Measurements from ENCODE around the gene INTS13.
"Not testable (repeated sequence)": the region's sequence is repeated elsewhere in the genome, so short reads cannot be mapped to it uniquely, and the experiment has no call there.

Gene INTS13

GRCh38 chr12:26937863-26938700 is at the start of gene INTS13, which contains the start of gene FGFR1OP2:
TSS of gene INTS13 (minus strand) at chr12:26937981. CDS start at chr12:26936803, 1,178 bp downstream.
TSS of gene FGFR1OP2 (plus strand) at chr12:26938470. CDS start at chr12:26954159, 15,689 bp downstream.
- in situ Hi-C loops (cut with MboI; ENCODE audit: low sequenced_read_pairs) = no loop called here

GRCh38 chr12:26982866-26983265 is 45.1 kb upstream of the INTS13 start:
- in situ Hi-C loops (cut with MboI; ENCODE audit: low sequenced_read_pairs) = no loop called here
- no peaks in the 10 kb centered on the region for H3K27me3 ChIP-seq (ENCODE audit: low read depth)
- H3K36me3 ChIP-seq (replicated peaks) = peaks cover 19% of the 10 kb centered on the region
- no peak for DNase-seq (ENCODE audit: low spot score in 2 of 2)
- H3K4me3 ChIP-seq = no peak overlapping the region
- no peaks in the 10 kb centered on the region; the same call in 1 of the 2 replicates for H3K9me3 ChIP-seq
- no peaks in the 10 kb centered on the region for H3K4me1 ChIP-seq

More at GRCh38 chr12:26937863-26938700, at the start of gene INTS13, which contains the start of gene FGFR1OP2:
- Histone ChIP-seq H3K4me1 (peaks cover 10% of the 10 kb centered on the region), H3K4me3 (peak within 1 kb of the TSS; percentile 93), H3K36me3 (replicated peaks) (peaks cover 3% of the 10 kb centered on the region; the same call in 1 of the 2 replicates), H3K9me3 (no peaks in the 10 kb centered on the region), H3K27me3 (ENCODE audit: low read depth) (no peaks in the 10 kb centered on the region)
- peak; percentile 96 to 100 for DNase-seq (ENCODE audit: low spot score in 2 of 2)

- DNase-seq (ENCODE audit: low spot score in 2 of 2) = no peak
- in situ Hi-C loops (cut with MboI; ENCODE audit: low sequenced_read_pairs) = no loop called here
Observed at GRCh38 chr12:26979733-26980132, 42.0 kb upstream of the INTS13 start.

DNA sequence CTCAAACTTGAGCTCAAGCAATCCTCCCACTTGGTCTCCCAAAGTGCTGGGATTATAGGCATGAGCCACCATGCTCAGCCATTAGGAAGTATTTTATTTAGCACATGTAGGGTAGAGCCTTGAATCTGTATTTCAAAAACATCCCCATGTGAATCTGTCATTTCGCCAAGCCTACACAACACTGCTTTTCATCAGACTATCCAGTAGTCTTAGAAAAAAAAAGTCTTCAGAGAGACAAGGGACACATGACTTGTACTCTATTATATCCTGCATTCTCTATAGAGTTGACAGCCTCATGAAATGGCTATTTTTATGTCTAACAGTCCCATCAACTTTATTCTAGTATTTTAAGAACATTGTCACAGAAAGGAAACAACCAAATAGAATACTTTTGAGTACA is 41.0 kb upstream of the INTS13 start:
- Histone ChIP-seq H3K36me3 (replicated peaks) (peaks cover 23% of the 10 kb centered on the region), H3K4me3 (no peak overlapping the region)
- in situ Hi-C loops (cut with MboI; ENCODE audit: low sequenced_read_pairs) = no loop called here

More at GRCh38 chr12:26979733-26980132, 42.0 kb upstream of the INTS13 start:
- Histone ChIP-seq H3K27me3 (ENCODE audit: low read depth) (no peaks in the 10 kb centered on the region), H3K4me3 (no peak overlapping the region), H3K36me3 (replicated peaks) (peaks cover 26% of the 10 kb centered on the region), H3K9me3 (no peaks in the 10 kb centered on the region; the same call in 1 of the 2 replicates), H3K4me1 (no peaks in the 10 kb centered on the region)

GRCh38 chr12:26976687-26977086 is 38.9 kb upstream of the INTS13 start:
- no peak for DNase-seq (ENCODE audit: low spot score in 2 of 2)
- peaks cover 25% of the 10 kb centered on the region for H3K36me3 ChIP-seq (replicated peaks)
- H3K4me3 ChIP-seq = no peak overlapping the region
- H3K27me3 ChIP-seq (ENCODE audit: low read depth) = no peaks in the 10 kb centered on the region
- in situ Hi-C loops (cut with MboI; ENCODE audit: low sequenced_read_pairs) = no loop called here
- no peaks in the 10 kb centered on the region; the same call in 1 of the 2 replicates for H3K9me3 ChIP-seq
- no peaks in the 10 kb centered on the region for H3K4me1 ChIP-seq

More for the DNA sequence above, 41.0 kb upstream of the INTS13 start:
- DNase-seq (ENCODE audit: low spot score in 2 of 2) = no peak
- no peaks in the 10 kb centered on the region for H3K27me3 ChIP-seq (ENCODE audit: low read depth)
- no peaks in the 10 kb centered on the region; the same call in 1 of the 2 replicates for H3K9me3 ChIP-seq
- H3K4me1 ChIP-seq = no peaks in the 10 kb centered on the region

GRCh38 chr12:26971963-26972362 is 34.2 kb upstream of the INTS13 start:
- H3K4me1 ChIP-seq = no peaks in the 10 kb centered on the region
- DNase-seq (ENCODE audit: low spot score in 2 of 2) = no peak
- H3K27me3 ChIP-seq (ENCODE audit: low read depth) = no peaks in the 10 kb centered on the region
- H3K4me3 ChIP-seq = no peak overlapping the region
- H3K36me3 ChIP-seq (replicated peaks) = peaks cover 24% of the 10 kb centered on the region; the same call in 1 of the 2 replicates
- in situ Hi-C loops (cut with MboI; ENCODE audit: low sequenced_read_pairs) = no loop called here
- H3K9me3 ChIP-seq = no peaks in the 10 kb centered on the region

- no peaks in the 10 kb centered on the region for H3K4me1 ChIP-seq
- no peaks in the 10 kb centered on the region for H3K9me3 ChIP-seq
- DNase-seq (ENCODE audit: low spot score in 2 of 2) = peak in 1 of 2 experiments; percentile 10
- peaks cover 15% of the 10 kb centered on the region; the same call in 1 of the 2 replicates for H3K36me3 ChIP-seq (replicated peaks)
- no peaks in the 10 kb centered on the region for H3K27me3 ChIP-seq (ENCODE audit: low read depth)
- in situ Hi-C loops (cut with MboI; ENCODE audit: low sequenced_read_pairs) = no loop called here
- H3K4me3 ChIP-seq = no peak overlapping the region
Observed at GRCh38 chr12:26970136-26970535, 32.4 kb upstream of the INTS13 start.

- in situ Hi-C loops (cut with MboI; ENCODE audit: low sequenced_read_pairs) = no loop called here
- Histone ChIP-seq H3K4me3 (no peak overlapping the region), H3K36me3 (replicated peaks) (peaks cover 8% of the 10 kb centered on the region; the same call in 1 of the 2 replicates), H3K4me1 (no peaks in the 10 kb centered on the region), H3K27me3 (ENCODE audit: low read depth) (no peaks in the 10 kb centered on the region), H3K9me3 (no peaks in the 10 kb centered on the region)
- DNase-seq (ENCODE audit: low spot score in 2 of 2) = no peak
Observed at GRCh38 chr12:26966842-26967241, 29.1 kb upstream of the INTS13 start.

GRCh38 chr12:26963413-26963812 is 25.6 kb upstream of the INTS13 start:
- no peaks in the 10 kb centered on the region for H3K27me3 ChIP-seq (ENCODE audit: low read depth)
- no peak for DNase-seq (ENCODE audit: low spot score in 2 of 2)
- H3K9me3 ChIP-seq = no peaks in the 10 kb centered on the region
- in situ Hi-C loops (cut with MboI; ENCODE audit: low sequenced_read_pairs) = no loop called here
- H3K4me1 ChIP-seq = no peaks in the 10 kb centered on the region
- 0 out of 2 replicates have a peak, but pooled peaks cover 2% of the 10 kb centered on the region for H3K36me3 ChIP-seq (replicated peaks)
- H3K4me3 ChIP-seq = no peak overlapping the region

DNA sequence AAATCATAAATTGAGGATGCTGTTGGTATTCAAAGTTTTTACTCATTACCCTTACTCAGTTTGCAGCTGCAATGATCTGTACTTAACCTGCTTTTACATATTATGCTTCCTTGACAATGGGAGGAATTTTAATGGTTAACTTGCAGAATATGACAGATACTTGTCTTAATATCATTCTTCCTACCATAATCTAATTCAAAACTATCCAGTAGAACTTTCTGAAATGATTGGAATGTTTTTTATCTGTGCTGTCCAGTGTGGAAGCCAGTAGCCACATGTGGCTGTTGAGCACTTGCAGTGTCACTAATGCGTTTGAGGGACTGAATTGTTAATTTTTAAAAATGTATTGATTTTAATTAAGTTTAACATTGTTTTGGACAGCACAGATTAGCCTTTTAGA is 24.0 kb upstream of the INTS13 start:
- peaks cover 8% of the 10 kb centered on the region; the same call in 1 of the 2 replicates for H3K36me3 ChIP-seq (replicated peaks)
- no peaks in the 10 kb centered on the region for H3K9me3 ChIP-seq
- no peaks in the 10 kb centered on the region for H3K27me3 ChIP-seq (ENCODE audit: low read depth)
- in situ Hi-C loops (cut with MboI; ENCODE audit: low sequenced_read_pairs) = no loop called here
- H3K4me1 ChIP-seq = no peaks in the 10 kb centered on the region
- H3K4me3 ChIP-seq = no peak overlapping the region
- DNase-seq (ENCODE audit: low spot score in 2 of 2) = no peak

GRCh38 chr12:26961391-26961790 is 23.6 kb upstream of the INTS13 start:
- in situ Hi-C loops (cut with MboI; ENCODE audit: low sequenced_read_pairs); H3K4me1 ChIP-seq; H3K4me3 ChIP-seq; H3K9me3 ChIP-seq; DNase-seq (ENCODE audit: low spot score in 2 of 2); H3K27me3 ChIP-seq (ENCODE audit: low read depth): not testable (repeated sequence)
- peaks cover 11% of the 10 kb centered on the region; the same call in 1 of the 2 replicates for H3K36me3 ChIP-seq (replicated peaks)

DNA sequence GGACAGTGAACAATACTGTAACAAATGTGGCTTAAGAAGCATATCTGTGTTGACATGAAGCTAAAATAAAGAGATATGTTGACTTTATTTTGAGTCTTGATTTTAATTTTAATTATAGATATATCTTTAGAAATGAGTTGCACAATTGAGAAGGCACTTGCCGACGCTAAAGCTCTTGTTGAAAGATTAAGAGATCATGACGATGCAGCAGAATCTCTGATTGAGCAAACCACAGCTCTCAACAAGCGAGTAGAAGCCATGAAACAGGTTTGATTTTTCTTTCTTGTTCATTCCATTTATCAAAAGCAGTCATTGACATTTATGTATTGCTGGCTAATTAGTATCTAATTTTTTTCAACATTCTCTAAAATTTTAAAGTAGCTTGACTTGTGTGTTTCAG is 16.2 kb upstream of the INTS13 start:
- H3K27me3 ChIP-seq (ENCODE audit: low read depth) = no peaks in the 10 kb centered on the region
- in situ Hi-C loops (cut with MboI; ENCODE audit: low sequenced_read_pairs) = no loop called here

DNA sequence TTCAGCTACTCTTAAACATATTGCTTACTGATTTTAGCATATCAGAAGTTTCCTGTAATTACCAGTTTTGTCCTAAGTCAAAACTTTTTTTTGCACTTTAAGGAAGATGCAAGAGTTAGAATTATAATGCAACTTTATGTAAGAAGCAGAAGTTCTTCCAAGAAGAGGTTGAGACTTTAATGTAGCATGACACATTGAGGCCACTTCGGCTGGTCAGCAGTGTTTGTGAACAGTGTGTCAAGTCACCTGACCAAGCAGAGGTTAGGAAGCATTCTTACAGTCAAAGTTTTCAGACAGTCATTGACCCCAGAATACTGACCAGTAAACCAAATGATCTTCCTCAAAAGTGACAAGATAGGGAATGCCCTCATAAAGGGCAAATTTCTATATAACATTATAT is 15.7 kb upstream of the INTS13 start:
- no peaks in the 10 kb centered on the region for H3K27me3 ChIP-seq (ENCODE audit: low read depth)
- no peaks in the 10 kb centered on the region; the same call in 1 of the 2 replicates for H3K9me3 ChIP-seq
- no peaks in the 10 kb centered on the region for H3K4me1 ChIP-seq
- in situ Hi-C loops (cut with MboI; ENCODE audit: low sequenced_read_pairs) = no loop called here
- DNase-seq (ENCODE audit: low spot score in 2 of 2) = no peak
- H3K4me3 ChIP-seq = no peak overlapping the region
- peaks cover 11% of the 10 kb centered on the region; the same call in 1 of the 2 replicates for H3K36me3 ChIP-seq (replicated peaks)

More for the DNA sequence above, 16.2 kb upstream of the INTS13 start:
- Histone ChIP-seq H3K4me3 (no peak overlapping the region), H3K4me1 (no peaks in the 10 kb centered on the region), H3K9me3 (no peaks in the 10 kb centered on the region), H3K36me3 (replicated peaks) (peaks cover 11% of the 10 kb centered on the region; the same call in 1 of the 2 replicates)
- DNase-seq (ENCODE audit: low spot score in 2 of 2) = no peak

DNA sequence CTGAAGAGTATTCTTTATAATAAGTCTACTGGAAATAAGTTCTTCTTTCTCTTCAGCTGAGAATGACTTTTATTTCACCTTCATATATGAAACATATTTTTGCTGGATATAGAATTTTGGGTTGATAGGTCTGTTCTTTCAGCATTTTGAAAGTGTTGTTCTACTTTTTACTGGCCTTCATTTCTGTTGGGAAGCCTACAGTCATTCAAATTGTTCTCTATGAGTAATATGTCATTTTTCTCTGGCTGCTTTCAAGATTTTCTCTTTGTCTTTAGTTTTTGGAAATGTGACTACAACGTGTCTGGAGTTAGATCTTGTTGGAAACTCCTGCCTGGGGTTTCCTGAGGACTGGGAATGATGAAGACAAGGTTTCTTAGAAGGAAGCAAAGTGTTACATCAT is 10.5 kb upstream of the INTS13 start:
- in situ Hi-C loops (cut with MboI; ENCODE audit: low sequenced_read_pairs) = no loop called here
- H3K4me1 ChIP-seq = no peaks in the 10 kb centered on the region
- H3K27me3 ChIP-seq (ENCODE audit: low read depth) = no peaks in the 10 kb centered on the region
- no peak overlapping the region for H3K4me3 ChIP-seq
- no peaks in the 10 kb centered on the region for H3K36me3 ChIP-seq (replicated peaks)
- no peak for DNase-seq (ENCODE audit: low spot score in 2 of 2)
- H3K9me3 ChIP-seq = no peaks in the 10 kb centered on the region; the same call in none of the 2 replicates

Measured in HAP-1 (cell line).